ENCODE data around the gene RAD23B.

RAD23B gene

DNA sequence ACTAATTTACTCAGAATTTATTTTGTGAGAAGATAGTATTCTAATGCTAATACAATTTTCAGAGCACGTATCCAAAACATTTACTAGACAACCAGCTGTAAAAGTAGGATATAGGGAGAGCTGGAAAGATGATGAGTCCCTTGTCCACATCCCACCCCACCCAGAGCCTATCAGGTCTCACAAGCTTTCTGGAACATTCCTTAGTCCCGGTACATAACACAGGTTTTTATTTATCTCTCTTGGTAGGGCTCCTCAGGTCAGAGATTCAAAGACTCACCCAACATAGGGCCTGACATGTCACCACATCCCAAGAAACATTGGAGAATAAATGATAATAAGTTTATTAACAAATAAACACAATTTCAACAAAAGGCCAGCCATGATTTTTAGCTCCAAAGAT is 13.8 kb upstream of the RAD23B start:
- DNase-seq = no peak

DNA sequence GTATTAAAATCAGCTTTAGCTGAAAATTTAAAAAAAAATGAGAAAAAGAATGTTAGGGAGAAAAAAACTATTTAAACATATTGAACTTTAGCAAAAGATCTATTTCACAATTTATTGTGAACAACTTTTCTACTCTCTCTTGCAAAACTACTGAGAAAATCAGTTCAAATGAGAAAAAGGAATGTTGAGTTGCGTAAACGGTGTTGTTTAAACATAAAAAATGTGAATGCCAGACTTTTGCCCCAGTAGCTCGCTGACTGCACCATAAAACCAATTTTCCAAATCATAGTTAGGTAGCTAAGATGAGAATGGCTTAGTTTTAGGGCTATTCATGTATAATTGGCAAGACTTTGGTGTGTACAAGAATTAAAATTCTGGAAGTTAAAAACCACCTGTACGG is 13.4 kb upstream of the RAD23B start:
- DNase-seq = no peak

DNA sequence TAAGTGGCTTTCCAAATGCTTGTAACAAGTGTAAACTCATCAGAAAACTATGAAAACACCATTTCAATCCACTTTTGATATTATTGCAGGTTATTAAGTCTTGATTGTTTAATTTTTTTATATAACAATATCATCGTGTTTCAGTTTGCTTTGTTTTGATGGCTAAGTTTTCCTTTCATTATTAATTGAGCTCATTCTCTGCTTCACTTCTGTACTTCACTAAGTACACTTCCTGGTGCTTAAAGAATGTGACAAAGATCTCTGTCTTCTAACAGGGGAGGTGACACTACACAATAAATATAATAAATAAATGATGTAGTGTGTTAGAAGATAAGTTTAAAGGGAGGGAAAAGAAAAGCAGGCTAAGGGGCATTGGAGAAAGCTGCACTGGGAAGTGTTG is 13.0 kb upstream of the RAD23B start:
- no peak for DNase-seq

DNA sequence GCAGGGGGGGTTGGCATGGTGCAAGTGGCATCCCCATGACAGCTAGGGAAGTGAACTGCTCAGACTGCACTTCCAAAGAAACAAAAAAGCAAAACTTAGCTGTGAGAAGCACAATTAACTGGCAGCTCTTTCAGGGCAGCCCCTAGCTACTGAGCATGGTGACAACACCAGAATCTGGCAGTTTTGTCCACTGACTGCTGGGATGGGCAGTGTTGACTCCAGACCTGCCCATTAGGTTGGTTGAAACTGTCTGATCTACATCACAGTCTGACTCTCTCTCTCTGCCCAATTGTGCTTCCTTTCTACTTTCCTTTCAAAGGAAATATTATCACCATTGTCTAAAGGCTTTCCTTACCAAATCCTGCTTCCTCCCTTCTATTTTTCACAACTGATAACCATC is 12.5 kb upstream of the RAD23B start:
- no peak for DNase-seq

DNA sequence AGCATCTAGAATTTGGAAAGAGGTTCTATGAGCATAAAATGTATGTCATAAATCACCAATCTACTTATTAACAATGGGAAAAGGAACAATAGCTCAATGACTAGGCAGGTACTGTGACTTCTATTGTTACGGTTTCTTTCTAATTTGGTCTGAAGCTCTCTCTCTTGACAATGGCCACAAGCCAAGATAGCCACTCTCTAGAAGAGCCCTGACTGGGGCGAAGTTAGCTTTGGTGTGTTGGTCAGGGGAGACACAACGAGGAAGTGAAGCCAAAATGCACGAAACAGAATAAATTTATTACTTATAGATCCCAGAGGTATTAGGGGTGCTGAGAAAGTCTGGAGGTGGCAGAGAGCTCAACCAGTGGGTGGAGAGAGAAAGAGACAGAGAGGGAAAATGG is 9.4 kb upstream of the RAD23B start:
- DNase-seq = no peak

DNA sequence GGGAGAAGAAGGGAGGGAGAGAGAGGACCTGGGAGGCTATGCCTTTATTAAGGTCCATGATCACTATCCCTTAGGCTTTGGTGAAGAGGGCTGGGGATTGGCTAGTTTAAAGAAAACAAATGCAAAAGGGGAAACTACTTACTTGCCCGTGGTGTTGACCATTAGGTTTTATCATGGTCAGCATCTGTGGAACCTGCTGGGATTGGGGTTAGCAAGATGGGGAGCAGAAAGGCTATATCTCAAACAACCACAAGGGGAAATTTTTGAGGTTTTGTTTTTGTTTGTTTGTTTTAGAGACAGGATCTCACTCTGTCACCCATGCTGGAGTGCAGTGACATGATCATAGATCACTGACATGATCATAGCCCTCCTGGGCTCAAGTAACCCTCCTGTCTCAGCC is 9.0 kb upstream of the RAD23B start:
- no peak for DNase-seq

DNA sequence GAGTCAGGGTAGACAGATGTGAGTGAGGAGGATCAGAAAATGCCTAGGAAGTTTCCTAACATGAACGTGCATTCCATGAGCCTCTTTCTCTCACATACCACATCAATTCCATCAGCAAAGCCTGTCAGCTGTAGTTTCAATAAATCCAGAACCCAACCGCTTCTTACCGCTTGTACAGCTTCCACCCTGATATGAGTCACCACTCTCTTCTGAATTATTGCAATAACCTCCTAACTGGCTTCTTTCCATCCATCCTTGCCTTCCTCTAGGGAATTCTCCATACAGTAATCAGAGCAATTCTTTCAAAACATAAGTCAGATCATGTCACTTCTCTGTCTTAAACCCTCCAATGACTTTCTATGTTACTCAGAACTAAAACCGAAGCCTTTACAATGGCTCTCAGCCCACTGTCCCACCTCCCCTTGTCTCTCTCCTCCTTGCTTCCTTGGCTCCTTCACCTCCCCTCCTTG is 8.1 kb upstream of the RAD23B start:
- no peak for DNase-seq

DNA sequence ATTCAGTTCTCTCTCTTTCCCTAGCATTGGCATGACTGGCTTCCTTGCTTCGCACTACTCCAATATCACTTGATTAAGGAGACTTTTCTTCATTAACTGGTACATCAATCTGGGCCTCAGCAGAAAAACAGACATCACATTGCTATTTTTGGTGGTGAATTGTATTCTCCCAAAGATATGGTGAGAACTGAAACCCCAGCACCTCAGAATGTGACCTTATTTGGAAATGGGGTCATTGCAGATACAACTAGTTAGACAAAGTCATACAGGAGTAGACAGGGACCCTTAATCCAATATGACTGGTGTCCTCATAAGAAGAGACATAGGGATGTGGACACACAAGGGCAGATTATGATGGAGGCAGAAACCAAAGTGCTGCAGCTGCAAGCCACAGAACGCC is 7.5 kb upstream of the RAD23B start:
- DNase-seq = no peak

DNA sequence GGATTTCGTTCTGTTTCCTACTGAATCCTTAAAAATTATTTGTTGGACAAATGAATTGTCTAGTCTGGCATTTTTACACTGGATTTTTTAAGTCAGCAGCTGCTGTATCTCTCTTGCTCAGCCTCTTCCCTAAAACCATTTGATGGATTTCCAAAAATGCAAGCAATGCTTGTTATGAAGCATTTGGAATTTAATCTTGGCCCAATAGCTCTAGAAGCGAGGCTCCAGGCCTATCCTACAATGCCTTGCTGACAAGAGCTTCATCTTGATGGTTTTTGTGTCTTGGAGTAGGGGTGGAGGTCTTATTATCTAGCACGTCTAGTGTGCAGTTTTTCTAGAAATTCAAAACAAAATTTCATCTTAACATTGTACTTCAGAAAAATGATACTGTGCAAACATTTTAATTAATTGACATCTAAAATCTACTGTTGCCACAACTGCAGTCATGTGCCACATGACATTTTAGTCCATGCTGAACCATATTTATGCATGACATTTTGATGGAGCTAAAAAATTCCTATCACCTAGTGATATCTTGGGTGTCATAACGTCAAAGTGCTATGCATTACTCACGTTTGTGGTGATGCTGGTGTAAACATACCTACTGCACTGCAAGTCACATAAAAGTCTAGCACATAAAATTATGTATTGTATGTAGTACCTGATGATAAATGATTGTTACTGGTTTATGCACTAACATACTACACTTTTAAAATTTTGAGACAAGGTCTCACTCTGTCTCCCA is 5.9 kb upstream of the RAD23B start:
- DNase-seq = no peak

DNA sequence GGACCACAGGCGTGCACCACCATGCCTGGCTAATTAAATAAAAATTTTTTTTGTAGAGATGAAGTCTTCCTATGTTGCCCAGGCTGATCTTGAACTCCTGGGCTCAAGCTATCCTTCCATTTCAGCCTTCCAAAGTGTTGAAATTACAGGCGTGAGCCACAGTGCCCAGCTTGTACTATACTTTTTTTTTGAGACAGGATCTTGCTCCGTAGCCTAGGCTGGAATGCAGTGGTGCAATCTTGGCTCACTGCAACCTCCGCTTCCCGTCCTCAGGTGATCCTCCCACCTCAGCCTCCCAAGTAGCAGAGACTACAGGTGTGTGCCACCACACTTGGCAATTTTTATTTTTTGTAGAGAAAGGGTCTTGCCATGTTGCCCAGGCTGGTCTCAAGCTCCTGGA is 5.3 kb upstream of the RAD23B start:
- no peak for DNase-seq

DNA sequence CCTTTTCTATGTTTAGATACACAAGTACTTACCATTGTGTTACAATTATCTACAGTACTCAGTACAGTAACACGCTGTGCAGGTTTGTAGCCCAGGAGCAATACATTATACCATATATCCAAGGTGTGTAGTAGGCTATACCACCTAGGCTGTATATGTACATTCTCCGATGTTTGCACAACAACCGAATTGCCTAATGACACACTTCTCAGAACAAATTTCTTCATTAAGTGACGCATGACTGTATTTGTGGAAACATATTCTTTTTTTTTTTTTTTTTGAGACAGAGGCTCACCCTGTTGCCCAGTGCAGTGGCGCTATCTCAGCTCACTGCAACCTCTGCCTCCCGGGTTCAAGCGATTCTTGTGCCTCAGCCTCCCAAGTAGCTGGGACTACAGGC is 4.0 kb upstream of the RAD23B start:
- no peak for DNase-seq

DNA sequence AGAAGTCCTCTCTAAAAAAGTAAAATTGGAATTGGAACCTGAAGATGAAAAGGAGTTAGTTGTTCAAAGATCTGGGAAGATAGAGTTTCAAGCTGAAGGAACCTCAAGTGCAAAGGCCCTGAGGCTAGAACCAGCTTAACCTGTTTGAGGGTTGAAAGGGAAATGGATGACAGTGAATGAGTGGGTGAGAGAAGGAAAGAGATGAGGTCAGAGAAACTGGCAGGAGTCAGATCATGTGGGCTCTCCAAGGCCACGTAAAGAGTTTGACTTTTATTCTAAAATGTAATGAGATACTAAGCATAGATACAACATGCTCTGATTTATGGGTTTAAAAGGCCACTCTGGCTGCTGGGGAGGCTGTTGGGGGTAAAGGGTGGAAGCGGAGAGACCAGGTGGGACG is 2.5 kb upstream of the RAD23B start:
- DNase-seq = no peak

DNA sequence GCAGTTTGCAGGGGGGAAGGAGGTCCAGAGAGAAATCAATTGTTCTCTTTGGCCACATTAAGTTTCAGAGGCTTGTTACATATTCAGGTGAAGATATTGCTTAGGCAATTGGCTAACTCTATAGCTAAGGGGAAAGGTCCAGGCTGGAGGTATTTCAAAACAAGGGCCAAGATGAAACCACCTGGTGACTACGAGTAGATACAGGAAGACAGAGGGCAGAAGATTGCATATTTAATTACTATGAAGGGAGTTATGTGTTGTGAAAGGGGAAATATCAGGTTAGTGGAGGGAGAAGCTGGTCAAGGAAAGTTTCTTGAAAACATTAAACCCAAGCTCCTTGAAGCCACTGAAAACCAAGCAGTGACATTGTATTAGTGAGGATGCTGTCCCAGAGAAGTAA is 1.9 kb upstream of the RAD23B start:
- no peak for DNase-seq

DNA sequence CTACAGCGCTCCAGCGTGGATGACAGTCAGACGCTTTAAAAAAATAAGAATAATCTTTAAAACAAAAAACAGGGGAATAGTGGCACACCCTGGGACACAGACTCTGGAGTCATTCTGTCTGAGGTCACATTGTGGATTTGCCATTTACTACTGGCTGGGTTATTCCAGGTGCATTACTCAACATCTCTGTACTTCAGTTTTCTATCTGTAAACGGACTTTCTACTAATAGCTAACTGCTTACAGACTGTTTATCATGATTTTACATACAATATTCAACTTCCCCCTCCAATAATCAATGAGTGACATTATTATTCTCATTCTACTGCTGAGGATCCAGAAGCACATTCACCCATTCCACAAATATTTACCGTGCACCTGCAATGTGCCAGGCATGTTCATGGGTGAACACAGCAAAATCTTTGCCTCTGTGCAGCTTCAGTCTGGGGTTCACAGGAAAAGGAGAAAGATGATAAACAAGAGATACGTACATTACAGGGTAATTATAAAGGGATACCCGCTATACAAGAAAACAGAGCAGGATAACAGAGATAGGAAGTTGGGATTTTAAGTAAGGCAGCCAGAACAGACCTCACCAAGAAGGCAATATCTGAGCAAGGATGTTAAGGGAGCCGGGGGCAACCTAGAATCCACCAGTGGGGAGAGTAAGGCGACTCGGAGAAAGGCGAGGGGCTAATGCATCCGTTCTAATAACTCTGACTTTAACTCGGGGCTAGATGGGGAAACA is 984 bp upstream of the RAD23B start:
- no peak for DNase-seq

DNA sequence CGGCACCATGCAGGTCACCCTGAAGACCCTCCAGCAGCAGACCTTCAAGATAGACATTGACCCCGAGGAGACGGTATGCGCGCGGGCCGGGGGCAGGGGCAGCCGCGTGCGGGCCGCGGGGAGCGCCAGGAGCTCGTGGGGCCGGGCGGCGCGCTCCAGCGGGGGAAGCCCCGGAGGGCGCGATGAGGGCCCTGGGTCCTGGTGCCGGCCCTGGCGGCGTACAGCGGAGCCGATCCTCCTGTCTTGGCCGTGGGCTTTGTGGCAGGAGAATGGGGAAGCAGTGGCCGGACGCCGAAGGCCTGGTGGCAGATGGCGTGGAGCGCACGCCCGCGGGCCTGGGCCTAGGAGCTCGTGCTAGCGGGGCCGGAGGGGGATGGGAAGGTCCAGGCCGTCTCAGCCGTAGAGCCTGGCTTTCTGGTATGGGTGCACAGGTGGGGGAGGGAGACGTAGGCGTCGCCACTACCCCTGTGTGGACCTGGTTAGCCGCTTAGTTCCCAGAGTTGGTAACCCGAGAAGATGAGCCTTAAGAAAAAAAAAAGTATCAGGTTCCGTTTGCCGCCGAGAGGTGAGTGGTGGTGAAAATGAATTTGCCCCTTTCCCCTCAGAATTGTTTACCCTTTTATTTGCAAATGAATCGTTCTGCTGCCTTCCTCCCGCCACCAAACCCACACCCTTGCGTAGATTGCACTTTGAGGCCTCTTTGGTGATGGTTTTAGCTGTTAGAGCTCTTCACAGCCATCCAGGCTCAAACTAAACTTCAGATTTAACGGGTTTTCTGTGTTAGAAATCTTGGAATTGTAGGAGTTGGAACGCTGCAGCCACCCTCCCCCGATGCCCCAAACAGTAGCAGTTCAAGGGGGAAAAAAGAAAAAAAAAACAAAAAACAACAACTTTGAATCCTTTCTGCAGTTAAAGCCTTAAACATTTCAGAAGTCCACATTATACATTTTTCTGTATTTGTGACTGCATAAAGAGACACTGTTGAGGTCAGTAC is 841 bp downstream of the RAD23B start:
- peak; percentile 22 for DNase-seq

DNA sequence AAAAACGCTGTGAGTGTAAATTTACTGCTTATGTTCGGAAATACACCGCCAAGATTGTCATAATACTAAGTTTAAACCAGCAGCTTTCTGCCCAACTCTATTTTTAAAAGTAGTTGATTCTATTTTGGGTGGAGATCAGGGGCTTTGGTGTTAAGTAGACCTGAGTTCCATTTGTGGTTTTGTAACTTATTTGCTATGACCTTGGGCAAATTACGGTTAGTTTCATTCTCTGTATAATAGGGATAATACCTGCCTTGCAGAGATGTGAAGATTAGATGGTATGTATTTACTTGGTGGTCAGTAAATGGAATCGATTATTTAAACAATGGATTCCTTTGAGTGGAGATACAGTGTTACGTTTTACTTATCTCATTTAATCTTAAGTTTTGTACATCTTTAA is 1.6 kb downstream of the RAD23B start:
- DNase-seq = peak; percentile 5

DNA sequence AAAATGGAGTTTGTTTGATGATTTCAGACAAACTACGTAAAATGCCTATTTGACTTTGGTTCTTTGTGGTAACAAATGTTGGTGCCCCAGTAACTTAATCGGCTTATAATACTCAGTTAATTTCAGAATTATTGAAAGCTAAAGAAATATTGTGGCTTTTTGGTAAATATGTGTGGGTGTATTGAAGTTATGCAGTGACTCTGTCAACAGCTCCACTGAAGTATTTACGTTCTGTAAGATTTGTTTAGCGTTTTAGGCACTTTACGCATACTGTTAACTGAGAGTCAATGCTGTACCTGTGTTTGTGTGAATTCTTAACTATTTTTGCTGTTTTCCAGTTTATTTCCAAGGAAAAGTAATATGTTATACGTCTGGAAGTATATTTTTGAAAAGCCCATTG is 2.2 kb downstream of the RAD23B start:
- peak; percentile 1 for DNase-seq

DNA sequence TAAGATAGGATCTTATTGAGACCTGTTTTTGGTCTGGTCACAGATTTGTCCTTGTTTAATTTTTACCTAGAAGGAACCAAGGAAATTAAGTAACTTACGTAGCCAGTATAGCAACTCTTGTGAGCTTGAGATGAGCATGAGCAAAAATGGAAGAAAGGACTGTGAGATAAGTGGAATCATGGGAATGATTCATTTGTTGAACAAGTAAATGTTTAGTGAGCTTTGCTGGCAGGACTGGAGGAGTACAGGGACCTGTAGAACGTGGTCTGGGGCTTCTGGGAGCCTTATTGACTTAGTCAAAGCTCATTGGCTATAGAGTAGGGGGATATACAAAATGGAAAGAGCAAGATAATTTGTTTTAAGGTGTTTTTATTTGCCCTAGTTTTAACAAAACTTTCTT is 3.0 kb downstream of the RAD23B start:
- DNase-seq = no peak

DNA sequence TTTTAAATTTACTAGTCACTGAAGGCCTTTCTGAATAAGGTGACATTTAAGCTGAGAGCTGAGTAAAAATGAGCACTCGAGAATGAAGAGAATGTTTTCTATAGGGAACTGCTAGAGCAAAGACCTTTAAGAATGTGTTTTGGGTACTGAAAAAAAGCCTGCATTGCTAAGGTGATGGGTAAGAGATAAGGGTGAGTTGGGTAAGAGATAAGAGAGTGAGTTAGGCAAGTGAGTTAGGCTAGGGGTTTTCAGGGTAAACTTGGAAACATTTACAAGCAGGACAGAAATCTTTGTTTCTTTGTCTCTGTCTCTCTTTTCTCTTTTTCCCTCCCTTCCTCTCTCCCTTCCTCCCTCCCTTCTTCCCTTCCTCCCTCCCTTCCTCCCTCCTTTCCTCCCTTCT is 5.6 kb downstream of the RAD23B start:
- no peak for DNase-seq

DNA sequence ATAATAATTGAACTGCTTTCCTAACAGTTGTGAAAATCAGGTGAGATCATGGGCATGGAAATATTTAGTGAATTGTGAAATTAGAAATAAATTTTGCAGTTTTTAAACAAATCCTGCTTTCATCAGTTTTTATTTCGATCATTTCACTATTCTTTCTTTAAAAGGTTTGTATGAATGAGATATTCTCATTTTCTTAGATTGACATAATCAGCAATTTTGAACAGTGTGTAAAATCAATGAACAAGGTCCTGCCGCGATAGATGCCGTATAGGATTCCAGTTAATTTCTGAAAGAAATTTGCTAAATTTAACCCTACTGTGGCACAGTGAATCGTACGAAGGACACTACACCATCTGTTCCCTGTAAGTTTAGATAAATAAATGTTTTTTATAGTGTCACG is 7.5 kb downstream of the RAD23B start:
- DNase-seq = no peak

DNA sequence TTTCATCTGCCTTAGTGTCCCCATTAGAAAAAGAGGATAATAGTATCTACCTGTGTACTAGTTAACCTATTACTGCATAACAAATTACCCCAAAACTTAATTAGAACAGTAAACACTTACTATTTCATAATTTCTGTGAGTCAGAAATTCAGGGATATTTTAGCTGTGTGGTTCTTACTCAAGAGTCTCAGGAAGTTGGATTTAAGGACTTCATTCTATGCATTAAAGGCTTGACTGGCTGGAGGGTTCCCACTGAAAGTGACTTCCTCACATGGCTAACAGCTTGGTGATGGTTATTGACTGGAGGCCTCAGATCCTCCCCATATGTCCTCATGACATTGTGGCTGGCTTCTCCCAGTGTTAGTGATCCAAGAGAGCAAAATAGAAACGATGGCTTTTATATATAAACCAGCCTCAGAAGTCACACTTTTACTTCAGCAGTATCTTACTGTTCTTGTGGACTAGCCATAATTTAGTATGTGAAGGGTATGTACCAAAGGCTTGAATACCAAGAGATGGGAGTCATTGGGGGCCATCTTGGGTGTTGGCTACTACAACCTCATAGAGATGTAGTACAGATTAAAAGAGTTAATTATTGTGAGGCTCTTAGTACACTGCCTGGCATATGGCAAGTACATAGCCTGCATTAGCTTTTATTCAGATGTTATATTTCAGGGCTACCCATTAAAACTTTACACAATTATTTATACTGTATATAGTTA is 9.9 kb downstream of the RAD23B start:
- no peak for DNase-seq

DNA sequence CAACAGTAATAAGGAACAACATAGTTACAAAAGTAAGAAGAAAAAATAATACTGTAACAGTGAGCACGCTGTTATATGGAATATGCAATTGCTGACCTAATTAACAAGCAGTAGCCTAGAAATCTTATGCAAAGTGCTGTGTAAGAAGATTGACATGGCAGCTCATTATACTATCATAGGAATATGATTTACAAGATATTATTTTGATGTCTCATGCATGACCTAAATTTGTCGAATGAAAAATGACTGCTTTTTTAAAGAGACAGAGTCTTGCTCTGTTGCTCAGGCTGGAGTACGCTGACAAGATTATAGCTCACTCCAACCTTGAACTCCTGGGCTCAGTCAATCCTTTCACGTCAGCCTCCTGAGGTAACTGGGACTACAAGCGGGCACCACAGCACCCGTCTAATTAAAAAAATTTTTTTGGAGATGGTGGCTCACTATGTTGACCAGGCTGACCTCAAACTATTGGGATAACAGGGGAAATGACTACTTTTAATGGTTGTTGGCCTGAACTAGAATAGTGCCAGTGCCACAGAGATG is 10.5 kb downstream of the RAD23B start:
- DNase-seq = no peak
